ENCODE measurements around the gene GIPC3.

GRCh38 chr19:3573162-3573857 lies 12.0 kb upstream of the GIPC3 start:
- no peak for TF ChIP-seq CTCF (IDR thresholded peaks at IDR 0.05)
- no peak for TF ChIP-seq EZH2 (IDR thresholded peaks at IDR 0.05)

All from neural progenitor cell (in vitro differentiated cells).